Measurements from ENCODE around the gene PAX4.

GRCh38 chr7:127619681-127620405 lies 1.9 kb upstream of the PAX4 start:
- TF ChIP-seq CTCF (conservative IDR thresholded peaks at IDR 0.05 in 1 of 2, IDR thresholded peaks at IDR 0.05 in 1 of 2; ENCODE audit: extremely low read depth in 1 of 2, insufficient read depth in 1 of 2, low read depth in 1 of 2, low read length in 2 of 2) (no peak), EZH2 (IDR thresholded peaks at IDR 0.05; ENCODE audit: borderline replicate concordance, low read length) (no peak)
